ENCODE results near the gene NUTM2D.
"Not testable (repeated sequence)": the region's sequence is repeated elsewhere in the genome, so short reads cannot be mapped to it uniquely, and the experiment has no call there.

DNA sequence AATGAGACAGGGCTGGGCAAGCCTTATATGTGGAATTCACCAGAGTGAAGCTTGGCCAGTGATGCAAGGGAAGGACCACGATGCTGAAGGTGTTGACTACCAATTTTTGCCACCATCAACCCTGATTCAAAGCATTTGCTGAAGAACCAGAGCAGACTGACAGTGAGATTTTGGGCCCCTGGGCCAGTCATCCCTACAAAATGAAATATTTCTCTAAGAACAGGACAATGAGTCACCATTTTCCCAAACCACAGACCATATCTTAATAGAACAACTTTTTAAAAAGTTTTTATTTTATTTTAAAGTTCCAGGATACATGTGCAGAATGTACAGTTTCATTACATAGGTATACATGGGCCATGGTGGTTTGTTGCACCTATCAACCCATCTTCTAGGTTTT lies 16.5 kb downstream of the NUTM2D start:
- TF ChIP-seq, protein P1, sequence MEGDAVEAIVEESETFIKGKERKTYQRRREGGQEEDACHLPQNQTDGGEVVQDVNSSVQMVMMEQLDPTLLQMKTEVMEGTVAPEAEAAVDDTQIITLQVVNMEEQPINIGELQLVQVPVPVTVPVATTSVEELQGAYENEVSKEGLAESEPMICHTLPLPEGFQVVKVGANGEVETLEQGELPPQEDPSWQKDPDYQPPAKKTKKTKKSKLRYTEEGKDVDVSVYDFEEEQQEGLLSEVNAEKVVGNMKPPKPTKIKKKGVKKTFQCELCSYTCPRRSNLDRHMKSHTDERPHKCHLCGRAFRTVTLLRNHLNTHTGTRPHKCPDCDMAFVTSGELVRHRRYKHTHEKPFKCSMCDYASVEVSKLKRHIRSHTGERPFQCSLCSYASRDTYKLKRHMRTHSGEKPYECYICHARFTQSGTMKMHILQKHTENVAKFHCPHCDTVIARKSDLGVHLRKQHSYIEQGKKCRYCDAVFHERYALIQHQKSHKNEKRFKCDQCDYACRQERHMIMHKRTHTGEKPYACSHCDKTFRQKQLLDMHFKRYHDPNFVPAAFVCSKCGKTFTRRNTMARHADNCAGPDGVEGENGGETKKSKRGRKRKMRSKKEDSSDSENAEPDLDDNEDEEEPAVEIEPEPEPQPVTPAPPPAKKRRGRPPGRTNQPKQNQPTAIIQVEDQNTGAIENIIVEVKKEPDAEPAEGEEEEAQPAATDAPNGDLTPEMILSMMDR (IDR thresholded peaks at IDR 0.05; ENCODE audit: low read length), result not testable (repeated sequence)
- TF ChIP-seq EZH2phosphoT487 (IDR thresholded peaks at IDR 0.05; ENCODE audit: low read length), result not testable (repeated sequence)
